ENCODE data around the gene CSN3. TPM values are rescaled to one million over a fixed set of nuclear protein-coding genes. Genes with fewer than 3 reads are reported as not detected.

CSN3 gene
- total RNA-seq, 4 donors from 2014 or later = not detected

- no peaks in the 10 kb centered on the region for H3K36me3 ChIP-seq
- no peak overlapping the region for H3K27ac ChIP-seq
- no peak for ATAC-seq
- 67 to 81% methylated on average over 4 of the region's 4 CpGs for WGBS, 2 donors (ENCODE audit: low coverage in 1 of 2)
- TF ChIP-seq POLR2AphosphoS5 (IDR thresholded peaks at IDR 0.05) (no peak), CTCF (IDR thresholded peaks at IDR 0.05) (no peak), POLR2A (IDR thresholded peaks at IDR 0.05) (no peak), EP300 (IDR thresholded peaks at IDR 0.05) (no peak)
- H3K9me3 ChIP-seq = no peaks in the 10 kb centered on the region
- no peaks in the 10 kb centered on the region for H3K27me3 ChIP-seq
- no peak overlapping the region for H3K4me3 ChIP-seq
- H3K4me1 ChIP-seq = no peaks in the 10 kb centered on the region
These were observed 694 bp downstream of the CSN3 start for GRCh38 chr4:70243091-70243490.

GRCh38 chr4:70251250-70251944, 9.0 kb downstream of the CSN3 start:
- no peak for TF ChIP-seq POLR2AphosphoS5 (IDR thresholded peaks at IDR 0.05)
- TF ChIP-seq EP300 (IDR thresholded peaks at IDR 0.05) = no peak
- TF ChIP-seq POLR2A (IDR thresholded peaks at IDR 0.05) = no peak
- no peak for TF ChIP-seq CTCF (IDR thresholded peaks at IDR 0.05)
- ATAC-seq = no peak
- H3K27me3 ChIP-seq = no peaks in the 10 kb centered on the region
- H3K27ac ChIP-seq = no peak overlapping the region
- WGBS, 2 donors (ENCODE audit: low coverage in 1 of 2) = 60 to 77% methylated on average over 2 to 3 of the region's 3 CpGs
- H3K36me3 ChIP-seq = no peaks in the 10 kb centered on the region
- H3K9me3 ChIP-seq = no peaks in the 10 kb centered on the region
- H3K4me1 ChIP-seq = no peaks in the 10 kb centered on the region
- no peak overlapping the region for H3K4me3 ChIP-seq

- TF ChIP-seq CTCF (IDR thresholded peaks at IDR 0.05) (no peak), EP300 (IDR thresholded peaks at IDR 0.05) (no peak), POLR2A (IDR thresholded peaks at IDR 0.05) (no peak)
- H3K9me3 ChIP-seq = no peaks in the 10 kb centered on the region
- H3K36me3 ChIP-seq = no peaks in the 10 kb centered on the region
- no peak overlapping the region for H3K4me3 ChIP-seq
- WGBS, 2 donors (ENCODE audit: low coverage in 1 of 2) = 90% methylated on average over 1 of the region's 1 CpG; no CpG with 5 or more reads in 1 of the 2 donors
- H3K27ac ChIP-seq = no peak overlapping the region
- H3K4me1 ChIP-seq = no peaks in the 10 kb centered on the region
- no peaks in the 10 kb centered on the region for H3K27me3 ChIP-seq
- ATAC-seq = no peak
These were observed 9.5 kb downstream of the CSN3 start for GRCh38 chr4:70251945-70252277.

GRCh38 chr4:70269674-70270073, 27.3 kb downstream of the CSN3 start:
- Histone ChIP-seq H3K4me1 (no peaks in the 10 kb centered on the region), H3K27ac (no peak overlapping the region), H3K9me3 (no peaks in the 10 kb centered on the region), H3K27me3 (no peaks in the 10 kb centered on the region), H3K36me3 (no peaks in the 10 kb centered on the region), H3K4me3 (no peak overlapping the region)
- TF ChIP-seq POLR2AphosphoS5 (IDR thresholded peaks at IDR 0.05) (no peak), CTCF (IDR thresholded peaks at IDR 0.05) (peak in 1 of 4 experiments; percentile 27)
- ATAC-seq = no peak
- 0 to 21% methylated on average over 1 of the region's 1 CpG for WGBS, 2 donors (ENCODE audit: low coverage in 1 of 2)

GRCh38 chr4:70277121-70277520, 34.7 kb downstream of the CSN3 start:
- H3K27me3 ChIP-seq = no peaks in the 10 kb centered on the region
- WGBS, 2 donors (ENCODE audit: low coverage in 1 of 2) = 78 to 84% methylated on average over 2 of the region's 2 CpGs
- H3K9me3 ChIP-seq = no peaks in the 10 kb centered on the region
- no peak overlapping the region for H3K27ac ChIP-seq
- H3K4me1 ChIP-seq = no peaks in the 10 kb centered on the region
- TF ChIP-seq POLR2A (IDR thresholded peaks at IDR 0.05) (no peak), POLR2AphosphoS5 (IDR thresholded peaks at IDR 0.05) (no peak), CTCF (IDR thresholded peaks at IDR 0.05) (no peak), EP300 (IDR thresholded peaks at IDR 0.05) (no peak)
- H3K36me3 ChIP-seq = no peaks in the 10 kb centered on the region
- no peak for ATAC-seq
- no peak overlapping the region for H3K4me3 ChIP-seq
